ENCODE data around the gene GXYLT2.

GXYLT2 gene

GRCh38 chr3:72887705-72888545, at the start of gene GXYLT2:
GXYLT2 (plus strand) TSS chr3:72888046; CDS start chr3:72888234, 188 bp downstream.
- Histone ChIP-seq H3K27ac (ENCODE audit: low read depth, low read length) (no peak within 1 kb of the TSS), H3K27me3 (ENCODE audit: control insufficient read depth in 1 of 2, insufficient read depth in 2 of 2, low read length in 2 of 2) (peaks cover 38 to 44% of the 10 kb centered on the region in 2 donors), H3K36me3 (ENCODE audit: control insufficient read depth in 1 of 2, insufficient read depth in 2 of 2, low read length in 2 of 2) (no peaks in the 10 kb centered on the region), H3K4me3 (ENCODE audit: low read depth in 1 of 2, low read length in 2 of 2) (peak within 1 kb of the TSS; percentile 50 to 54), H3K9me3 (ENCODE audit: control insufficient read depth in 1 of 2, low read length in 2 of 2) (peaks cover 4 to 5% of the 10 kb centered on the region in 2 donors), H3K4me1 (ENCODE audit: control insufficient read depth in 1 of 2, insufficient read depth in 2 of 2, low read length in 2 of 2) (peaks cover 0 to 11% of the 10 kb centered on the region in 2 donors), H3K9ac (ENCODE audit: low read depth in 1 of 2, low read length in 2 of 2) (no peak within 1 kb of the TSS)

GRCh38 chr3:72839057-72839456, 48.8 kb upstream of the GXYLT2 start:
- Histone ChIP-seq H3K4me1 (ENCODE audit: control insufficient read depth in 1 of 2, insufficient read depth in 2 of 2, low read length in 2 of 2) (no peaks in the 10 kb centered on the region), H3K36me3 (ENCODE audit: control insufficient read depth in 1 of 2, insufficient read depth in 2 of 2, low read length in 2 of 2) (peaks cover 19 to 50% of the 10 kb centered on the region in 2 donors), H3K9me3 (ENCODE audit: control insufficient read depth in 1 of 2, low read length in 2 of 2) (no peaks in the 10 kb centered on the region), H3K4me3 (ENCODE audit: low read depth in 1 of 2, low read length in 2 of 2) (no peak overlapping the region), H3K27ac (ENCODE audit: low read depth, low read length) (no peak overlapping the region), H3K27me3 (ENCODE audit: control insufficient read depth in 1 of 2, insufficient read depth in 2 of 2, low read length in 2 of 2) (no peaks in the 10 kb centered on the region), H3K9ac (ENCODE audit: low read depth in 1 of 2, low read length in 2 of 2) (no peak overlapping the region)

GRCh38 chr3:72844436-72844993, 43.3 kb upstream of the GXYLT2 start:
- Histone ChIP-seq H3K27me3 (ENCODE audit: control insufficient read depth in 1 of 2, insufficient read depth in 2 of 2, low read length in 2 of 2) (no peaks in the 10 kb centered on the region), H3K27ac (ENCODE audit: low read depth, low read length) (no peak overlapping the region), H3K9ac (ENCODE audit: low read depth in 1 of 2, low read length in 2 of 2) (no peak overlapping the region), H3K4me1 (ENCODE audit: control insufficient read depth in 1 of 2, insufficient read depth in 2 of 2, low read length in 2 of 2) (peaks cover 21 to 28% of the 10 kb centered on the region in 2 donors), H3K9me3 (ENCODE audit: control insufficient read depth in 1 of 2, low read length in 2 of 2) (no peaks in the 10 kb centered on the region), H3K4me3 (ENCODE audit: low read depth in 1 of 2, low read length in 2 of 2) (no peak overlapping the region), H3K36me3 (ENCODE audit: control insufficient read depth in 1 of 2, insufficient read depth in 2 of 2, low read length in 2 of 2) (peaks cover 2 to 16% of the 10 kb centered on the region in 2 donors)

DNA sequence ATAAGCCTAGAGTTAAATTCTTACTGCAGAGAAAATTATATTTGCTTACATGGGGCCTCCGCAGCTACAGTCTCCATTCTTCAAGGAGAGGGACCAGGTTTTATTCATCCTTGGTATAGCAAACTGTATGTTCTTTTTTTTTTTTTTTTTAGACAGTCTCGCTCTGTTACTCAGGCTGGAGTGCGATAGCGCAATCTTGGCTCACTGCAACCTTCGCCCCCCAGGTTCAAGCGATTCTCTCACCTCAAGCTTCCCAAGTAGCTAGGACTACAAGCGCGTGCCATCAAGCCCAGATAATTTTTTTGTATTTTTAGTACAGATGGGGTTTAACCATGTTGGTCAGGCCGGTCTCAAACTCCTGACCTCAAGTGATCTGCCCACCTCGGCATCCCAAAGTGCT, 41.7 kb upstream of the GXYLT2 start:
- Histone ChIP-seq H3K4me1 (ENCODE audit: control insufficient read depth in 1 of 2, insufficient read depth in 2 of 2, low read length in 2 of 2) (peaks cover 21 to 28% of the 10 kb centered on the region in 2 donors), H3K4me3 (ENCODE audit: low read depth in 1 of 2, low read length in 2 of 2) (peak overlapping the region in 1 of 2 donors; percentile 95), H3K27ac (ENCODE audit: low read depth, low read length) (no peak overlapping the region), H3K27me3 (ENCODE audit: control insufficient read depth in 1 of 2, insufficient read depth in 2 of 2, low read length in 2 of 2) (no peaks in the 10 kb centered on the region), H3K36me3 (ENCODE audit: control insufficient read depth in 1 of 2, insufficient read depth in 2 of 2, low read length in 2 of 2) (peaks cover 0 to 8% of the 10 kb centered on the region in 2 donors), H3K9ac (ENCODE audit: low read depth in 1 of 2, low read length in 2 of 2) (no peak overlapping the region), H3K9me3 (ENCODE audit: control insufficient read depth in 1 of 2, low read length in 2 of 2) (no peaks in the 10 kb centered on the region)

GRCh38 chr3:72847282-72847681, 40.6 kb upstream of the GXYLT2 start:
- Histone ChIP-seq H3K27me3 (ENCODE audit: control insufficient read depth in 1 of 2, insufficient read depth in 2 of 2, low read length in 2 of 2) (no peaks in the 10 kb centered on the region), H3K27ac (ENCODE audit: low read depth, low read length) (no peak overlapping the region), H3K9me3 (ENCODE audit: control insufficient read depth in 1 of 2, low read length in 2 of 2) (no peaks in the 10 kb centered on the region), H3K9ac (ENCODE audit: low read depth in 1 of 2, low read length in 2 of 2) (peak overlapping the region; percentile 76 to 77), H3K36me3 (ENCODE audit: control insufficient read depth in 1 of 2, insufficient read depth in 2 of 2, low read length in 2 of 2) (no peaks in the 10 kb centered on the region), H3K4me1 (ENCODE audit: control insufficient read depth in 1 of 2, insufficient read depth in 2 of 2, low read length in 2 of 2) (peaks cover 21 to 28% of the 10 kb centered on the region in 2 donors), H3K4me3 (ENCODE audit: low read depth in 1 of 2, low read length in 2 of 2) (peak overlapping the region; percentile 95 to 96)

GRCh38 chr3:72847751-72848702, 39.8 kb upstream of the GXYLT2 start, which contains the start of gene SHQ1:
SHQ1 (minus strand) TSS chr3:72848445; CDS start chr3:72848340, 105 bp downstream.
- no peaks in the 10 kb centered on the region for H3K36me3 ChIP-seq (ENCODE audit: control insufficient read depth in 1 of 2, insufficient read depth in 2 of 2, low read length in 2 of 2)
- no peaks in the 10 kb centered on the region for H3K27me3 ChIP-seq (ENCODE audit: control insufficient read depth in 1 of 2, insufficient read depth in 2 of 2, low read length in 2 of 2)
- H3K9me3 ChIP-seq (ENCODE audit: control insufficient read depth in 1 of 2, low read length in 2 of 2) = no peaks in the 10 kb centered on the region
- peaks cover 21 to 28% of the 10 kb centered on the region in 2 donors for H3K4me1 ChIP-seq (ENCODE audit: control insufficient read depth in 1 of 2, insufficient read depth in 2 of 2, low read length in 2 of 2)
- H3K9ac ChIP-seq (ENCODE audit: low read depth in 1 of 2, low read length in 2 of 2) = peak within 1 kb of the TSS; percentile 76 to 77
- peak within 1 kb of the TSS; percentile 95 to 96 for H3K4me3 ChIP-seq (ENCODE audit: low read depth in 1 of 2, low read length in 2 of 2)
- peak within 1 kb of the TSS; percentile 15 for H3K27ac ChIP-seq (ENCODE audit: low read depth, low read length)

DNA sequence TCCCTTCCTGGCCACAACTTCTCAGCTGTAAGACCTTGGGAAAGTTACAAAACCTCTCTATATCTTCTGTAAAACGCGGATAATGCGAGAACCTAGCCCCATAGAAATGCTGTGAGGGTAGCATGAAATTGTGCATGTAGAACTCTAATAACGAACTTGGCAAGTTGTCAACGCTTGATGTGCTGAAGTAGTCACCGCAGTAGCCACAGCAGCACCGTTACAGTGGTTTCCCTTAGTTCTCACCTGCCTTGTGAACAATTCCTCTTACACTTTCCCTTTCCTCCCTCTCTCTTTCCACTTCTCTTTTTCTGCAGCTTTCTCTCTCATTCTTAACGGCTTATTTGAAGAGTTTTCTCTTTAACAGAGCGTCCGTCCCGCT, 39.2 kb upstream of the GXYLT2 start:
- no peaks in the 10 kb centered on the region for H3K9me3 ChIP-seq (ENCODE audit: control insufficient read depth in 1 of 2, low read length in 2 of 2)
- no peak overlapping the region for H3K27ac ChIP-seq (ENCODE audit: low read depth, low read length)
- no peaks in the 10 kb centered on the region for H3K36me3 ChIP-seq (ENCODE audit: control insufficient read depth in 1 of 2, insufficient read depth in 2 of 2, low read length in 2 of 2)
- H3K27me3 ChIP-seq (ENCODE audit: control insufficient read depth in 1 of 2, insufficient read depth in 2 of 2, low read length in 2 of 2) = no peaks in the 10 kb centered on the region
- peak overlapping the region; percentile 95 to 96 for H3K4me3 ChIP-seq (ENCODE audit: low read depth in 1 of 2, low read length in 2 of 2)
- H3K9ac ChIP-seq (ENCODE audit: low read depth in 1 of 2, low read length in 2 of 2) = no peak overlapping the region
- H3K4me1 ChIP-seq (ENCODE audit: control insufficient read depth in 1 of 2, insufficient read depth in 2 of 2, low read length in 2 of 2) = peaks cover 21 to 28% of the 10 kb centered on the region in 2 donors

GRCh38 chr3:72855001-72855400, 32.8 kb upstream of the GXYLT2 start:
- H3K4me1 ChIP-seq (ENCODE audit: control insufficient read depth in 1 of 2, insufficient read depth in 2 of 2, low read length in 2 of 2) = no peaks in the 10 kb centered on the region
- peaks cover 3 to 5% of the 10 kb centered on the region in 2 donors for H3K27me3 ChIP-seq (ENCODE audit: control insufficient read depth in 1 of 2, insufficient read depth in 2 of 2, low read length in 2 of 2)
- no peak overlapping the region for H3K4me3 ChIP-seq (ENCODE audit: low read depth in 1 of 2, low read length in 2 of 2)
- no peak overlapping the region for H3K27ac ChIP-seq (ENCODE audit: low read depth, low read length)
- H3K9me3 ChIP-seq (ENCODE audit: control insufficient read depth in 1 of 2, low read length in 2 of 2) = no peaks in the 10 kb centered on the region
- no peak overlapping the region for H3K9ac ChIP-seq (ENCODE audit: low read depth in 1 of 2, low read length in 2 of 2)
- H3K36me3 ChIP-seq (ENCODE audit: control insufficient read depth in 1 of 2, insufficient read depth in 2 of 2, low read length in 2 of 2) = no peaks in the 10 kb centered on the region

DNA sequence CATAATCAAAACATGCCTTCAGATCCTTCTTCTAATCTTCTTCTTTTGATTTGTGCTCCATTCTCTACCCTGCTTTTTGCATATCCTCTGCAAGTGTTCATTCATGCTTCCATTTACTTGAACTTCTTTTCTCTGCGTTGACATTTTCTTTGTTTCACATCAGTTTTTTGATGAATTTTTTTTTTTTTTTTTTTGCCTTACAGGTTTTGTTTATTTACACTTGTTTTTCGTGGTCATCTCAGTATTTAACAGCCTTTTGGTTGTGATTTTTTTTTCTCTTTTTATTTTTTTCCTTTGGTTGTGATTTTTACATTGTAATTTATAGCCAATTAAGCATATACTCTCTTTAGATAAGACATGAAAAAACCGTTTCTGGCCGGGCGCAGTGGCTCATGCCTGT, 27.8 kb upstream of the GXYLT2 start:
- Histone ChIP-seq H3K4me1 (ENCODE audit: control insufficient read depth in 1 of 2, insufficient read depth in 2 of 2, low read length in 2 of 2) (no peaks in the 10 kb centered on the region), H3K4me3 (ENCODE audit: low read depth in 1 of 2, low read length in 2 of 2) (no peak overlapping the region), H3K27ac (ENCODE audit: low read depth, low read length) (no peak overlapping the region), H3K36me3 (ENCODE audit: control insufficient read depth in 1 of 2, insufficient read depth in 2 of 2, low read length in 2 of 2) (no peaks in the 10 kb centered on the region), H3K9ac (ENCODE audit: low read depth in 1 of 2, low read length in 2 of 2) (no peak overlapping the region), H3K27me3 (ENCODE audit: control insufficient read depth in 1 of 2, insufficient read depth in 2 of 2, low read length in 2 of 2) (peaks cover 0 to 2% of the 10 kb centered on the region in 2 donors), H3K9me3 (ENCODE audit: control insufficient read depth in 1 of 2, low read length in 2 of 2) (no peaks in the 10 kb centered on the region)
